ENCODE data around the gene ARHGEF26.

The ARHGEF26 gene

DNA sequence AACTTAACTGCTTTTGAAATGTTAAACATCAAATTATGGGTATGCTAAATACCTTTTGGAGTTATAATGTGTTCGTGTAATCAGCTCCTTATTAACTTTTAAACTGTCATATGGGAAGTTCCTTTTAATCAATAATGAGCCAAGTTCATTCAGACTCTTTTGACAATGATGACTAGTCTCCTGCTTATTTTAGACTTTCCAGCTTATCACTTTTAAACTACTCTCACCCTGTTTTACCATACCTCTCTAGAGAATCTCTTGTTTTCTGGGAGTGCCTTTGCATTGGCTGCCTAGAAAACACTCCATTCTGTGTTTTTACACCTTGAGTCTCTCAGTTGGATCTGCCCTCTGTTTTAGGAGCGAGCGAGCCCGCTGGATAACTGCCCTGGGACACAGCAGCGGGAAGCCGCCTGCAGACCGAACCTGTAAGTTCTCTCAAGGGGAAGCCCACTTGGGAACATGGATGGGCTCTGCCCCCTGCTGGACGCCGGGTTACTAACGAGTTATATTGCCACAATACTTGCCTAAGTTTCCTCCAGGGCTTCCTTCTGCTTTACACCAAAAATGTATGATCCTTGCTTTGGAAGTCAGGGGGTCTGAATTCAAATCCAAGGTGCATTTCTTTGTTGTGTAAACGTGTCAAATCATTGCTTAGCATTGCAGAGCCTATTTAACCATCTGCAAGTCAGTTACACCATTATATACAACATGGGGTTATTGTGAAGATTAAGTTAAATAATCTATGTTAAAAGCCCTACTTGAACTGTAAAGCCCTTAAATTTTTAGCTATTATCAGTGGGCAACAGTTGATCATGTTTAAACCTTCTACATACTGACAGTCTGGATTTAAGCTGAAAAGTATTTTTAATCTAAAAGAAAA lies 131.8 kb downstream of the ARHGEF26 start:
- peak; percentile 52 to 60 for DNase-seq (ENCODE audit: low read depth in 2 of 2)

DNA sequence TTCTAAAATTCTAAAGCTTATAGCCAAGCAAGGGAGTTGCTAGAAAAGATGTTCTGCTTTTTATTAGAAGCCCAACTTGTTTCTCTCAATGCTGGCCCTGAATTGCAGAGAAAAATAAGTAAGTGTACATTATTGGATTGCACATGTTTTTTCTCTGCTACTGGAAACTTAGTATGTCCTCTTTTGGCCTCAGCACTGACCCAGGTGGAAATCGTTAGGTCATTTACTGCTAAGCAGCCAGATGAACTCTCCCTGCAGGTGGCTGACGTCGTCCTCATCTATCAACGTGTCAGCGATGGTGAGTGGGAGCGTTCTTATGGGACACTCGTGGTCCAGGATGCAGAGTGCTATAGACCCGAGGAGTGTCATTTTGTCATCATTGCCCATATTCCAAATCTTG lies 133.3 kb downstream of the ARHGEF26 start:
- no peak for DNase-seq (ENCODE audit: low read depth in 2 of 2)

DNA sequence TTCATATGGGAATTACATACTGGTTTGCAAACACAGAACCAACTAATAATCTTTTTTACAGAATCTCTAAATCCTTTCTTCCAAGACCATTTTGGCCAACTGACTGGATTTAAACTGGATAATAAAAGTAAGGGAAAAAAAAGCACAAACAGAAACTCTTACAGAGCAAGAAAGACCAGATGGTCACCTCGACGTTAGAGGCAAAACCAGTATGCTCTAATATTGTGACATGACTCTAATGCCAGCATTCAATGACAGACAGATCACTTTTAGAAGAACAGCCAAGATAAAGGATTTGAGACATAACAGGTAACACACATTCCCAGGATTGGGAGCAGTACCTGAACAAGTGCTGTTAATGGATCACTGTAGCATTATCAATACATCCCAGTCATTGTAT lies 152.2 kb downstream of the ARHGEF26 start:
- no peak for DNase-seq (ENCODE audit: low read depth in 2 of 2)

DNA sequence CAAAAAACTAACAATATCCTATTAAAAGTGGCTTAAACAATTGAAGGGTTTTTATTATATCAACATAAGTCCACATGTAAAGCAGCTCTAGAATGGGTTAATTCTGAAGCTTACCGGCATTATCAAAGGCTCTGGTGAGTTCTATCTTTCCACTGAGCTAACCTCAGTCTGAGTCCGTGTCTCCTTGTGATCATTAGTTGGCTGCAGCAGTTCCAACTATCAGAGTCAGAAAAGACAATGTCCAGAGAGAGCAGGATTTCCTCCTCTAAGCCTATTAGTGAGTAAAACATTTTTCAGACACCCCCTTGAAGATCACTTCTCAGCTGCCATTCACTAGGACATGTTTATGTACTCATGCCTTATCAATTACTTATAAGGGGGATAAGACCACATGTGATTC lies 153.2 kb downstream of the ARHGEF26 start:
- no peak for DNase-seq (ENCODE audit: low read depth in 2 of 2)

DNA sequence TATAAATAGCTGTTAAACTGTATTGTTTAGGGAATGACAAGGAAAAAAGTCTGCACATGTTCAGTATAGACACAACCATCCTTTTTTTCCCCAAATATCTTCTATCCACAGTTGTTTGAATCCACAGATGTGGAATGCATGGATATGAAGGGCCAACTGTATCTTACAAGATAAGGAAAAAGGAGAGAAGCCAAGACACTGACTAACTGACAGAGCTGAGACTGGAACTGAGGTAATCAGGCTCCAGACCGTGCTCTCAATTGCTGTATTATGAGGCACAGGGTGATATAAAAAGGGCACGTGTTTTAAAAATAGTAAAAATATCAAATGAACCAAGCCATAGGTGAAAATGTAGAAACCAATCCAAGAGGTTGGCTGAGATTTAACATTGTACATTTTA lies 154.1 kb downstream of the ARHGEF26 start:
- DNase-seq (ENCODE audit: low read depth in 2 of 2): no peak

DNA sequence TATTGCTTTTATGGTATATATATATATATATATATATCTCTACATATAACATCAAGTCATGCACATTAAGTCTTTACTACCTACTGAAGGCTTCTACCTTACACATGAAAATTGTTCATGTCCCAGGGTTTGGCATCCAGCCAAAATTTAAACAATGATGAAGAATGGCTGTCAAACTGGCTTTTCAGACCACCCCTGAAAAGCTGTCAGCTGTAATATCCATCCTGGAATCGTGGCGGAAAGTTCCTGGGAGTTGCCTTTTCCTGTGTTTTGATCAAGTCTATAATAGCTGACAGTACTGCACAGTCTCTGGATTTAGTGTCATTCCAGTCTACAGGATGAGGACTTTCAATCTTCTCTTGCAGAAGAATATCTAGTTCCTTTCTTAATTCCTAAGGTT lies 154.8 kb downstream of the ARHGEF26 start:
- DNase-seq (ENCODE audit: low read depth in 2 of 2): no peak

DNA sequence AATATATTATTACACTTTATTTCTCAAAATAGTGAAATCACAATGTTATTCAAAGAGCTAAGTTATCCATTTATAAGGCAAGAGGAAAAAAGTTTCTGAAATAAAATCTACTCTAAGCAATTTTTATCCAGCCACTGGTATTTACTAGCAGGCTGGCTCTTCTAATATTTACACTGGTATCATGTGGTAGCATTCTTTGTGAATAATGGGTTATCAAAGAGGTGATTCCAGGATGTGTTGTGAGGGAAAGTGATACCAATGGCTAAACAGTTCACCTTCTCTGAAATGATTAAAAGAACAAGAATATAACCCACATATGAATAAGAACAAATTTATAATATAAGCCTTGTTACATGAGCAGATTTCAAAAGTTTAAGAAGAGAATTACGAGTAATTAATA lies 159.0 kb downstream of the ARHGEF26 start:
- no peak for DNase-seq (ENCODE audit: low read depth in 2 of 2)

DNA sequence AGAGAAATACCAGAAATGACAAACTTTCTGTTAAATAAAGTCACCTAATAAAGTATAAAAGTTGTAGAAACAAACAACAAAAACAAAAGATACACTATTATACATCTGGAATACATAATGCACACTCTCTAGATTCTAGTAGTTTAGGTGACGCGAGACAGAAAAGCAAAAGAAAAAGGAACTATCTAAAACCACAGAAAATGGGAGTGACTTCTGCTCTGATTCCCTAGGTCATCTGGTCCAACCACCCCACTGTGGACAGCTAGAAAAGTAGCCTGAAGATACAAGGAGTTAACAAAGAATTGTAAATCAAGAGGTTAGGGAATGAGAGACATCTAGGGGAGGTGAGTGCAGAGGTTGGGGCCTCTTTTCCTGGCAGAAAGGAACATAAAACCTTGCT lies 164.0 kb downstream of the ARHGEF26 start:
- DNase-seq (ENCODE audit: low read depth in 2 of 2): no peak

DNA sequence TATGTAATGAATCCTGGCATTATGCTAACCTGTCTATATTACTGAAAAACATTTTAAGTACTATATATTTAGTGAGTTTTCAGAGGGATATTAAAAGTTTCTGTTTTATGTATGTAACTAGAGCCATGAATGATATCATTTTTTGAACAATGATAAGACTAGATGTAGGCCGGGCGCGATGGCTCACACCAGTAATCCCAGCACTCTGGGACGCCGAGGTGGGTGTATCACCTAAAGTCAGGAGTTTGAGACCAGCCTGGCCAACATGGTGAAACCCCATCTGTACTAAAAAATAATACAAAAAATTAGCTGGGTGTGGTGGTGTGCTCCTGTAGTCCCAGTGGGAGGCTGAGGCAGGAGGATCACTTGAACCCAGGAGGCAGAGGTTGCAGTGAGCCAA lies 169.0 kb downstream of the ARHGEF26 start:
- DNase-seq (ENCODE audit: low read depth in 2 of 2): no peak

DNA sequence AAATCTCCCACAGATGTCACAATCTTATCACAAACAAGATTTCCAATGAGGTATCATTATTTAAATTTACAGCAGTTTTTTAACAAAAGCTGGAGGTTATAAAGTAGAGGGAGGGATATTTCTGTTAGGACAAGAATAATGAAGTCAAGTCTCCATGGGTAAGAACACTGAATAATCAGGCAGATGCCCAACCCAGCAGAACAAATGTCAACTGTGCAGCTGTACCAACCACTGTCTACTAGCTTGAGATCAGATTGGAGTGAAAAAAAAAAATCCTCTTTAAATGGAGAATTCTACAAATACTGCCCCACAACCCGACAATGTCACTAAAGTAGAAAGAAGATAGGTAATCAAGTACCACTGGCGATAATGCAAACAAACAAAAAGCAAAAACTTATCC lies 172.8 kb downstream of the ARHGEF26 start:
- no peak for DNase-seq (ENCODE audit: low read depth in 2 of 2)

DNA sequence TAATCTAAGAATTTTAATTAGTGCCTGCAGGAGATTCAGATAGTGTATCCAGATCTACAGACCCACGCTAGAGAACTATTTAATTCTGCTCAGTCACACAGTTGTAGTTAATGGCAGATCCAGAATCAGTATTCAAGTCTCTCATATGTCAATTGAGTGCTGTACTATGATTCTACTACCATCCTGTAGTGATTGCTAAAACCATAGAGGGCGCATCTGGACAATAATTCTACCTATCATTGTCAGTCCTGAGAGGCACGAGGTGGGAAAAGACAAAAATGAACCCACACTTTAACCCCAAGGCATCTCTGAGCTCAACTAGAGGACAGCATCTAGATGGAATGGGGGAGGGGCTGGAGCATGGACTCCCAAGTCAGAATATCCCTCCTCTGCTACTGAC lies 180.4 kb downstream of the ARHGEF26 start:
- DNase-seq (ENCODE audit: low read depth in 2 of 2): no peak

DNA sequence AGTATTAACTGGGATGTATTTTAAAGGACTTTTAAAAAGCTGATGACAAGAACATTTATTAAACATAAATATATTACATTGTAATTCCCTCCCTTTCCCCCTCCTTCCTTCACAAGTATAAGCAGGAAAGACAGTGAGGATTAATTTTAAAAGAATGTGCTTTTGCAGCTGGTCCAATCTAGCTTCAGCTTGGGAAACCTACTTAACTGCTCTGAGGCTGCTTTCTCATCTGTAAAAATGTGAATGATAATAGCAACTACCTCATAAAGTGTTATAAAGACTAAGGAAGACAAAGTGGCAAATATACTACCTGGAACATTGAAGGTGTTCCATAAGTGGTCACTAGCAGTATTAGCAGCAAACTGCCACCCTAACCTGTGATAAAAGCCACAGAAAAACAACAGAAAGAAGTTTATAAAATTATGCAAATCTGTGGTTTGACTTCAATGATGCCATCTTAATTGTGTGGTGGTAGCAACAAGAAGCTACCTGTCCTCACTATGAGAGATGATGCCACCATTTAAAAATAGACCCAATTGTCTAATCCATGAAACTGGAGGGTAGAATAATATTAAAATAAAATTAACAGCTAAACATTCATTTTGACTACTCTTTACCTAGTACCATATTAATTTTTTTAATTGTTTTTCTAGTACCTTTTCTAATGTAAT lies 183.1 kb downstream of the ARHGEF26 start:
- no peak for DNase-seq (ENCODE audit: low read depth in 2 of 2)

DNA sequence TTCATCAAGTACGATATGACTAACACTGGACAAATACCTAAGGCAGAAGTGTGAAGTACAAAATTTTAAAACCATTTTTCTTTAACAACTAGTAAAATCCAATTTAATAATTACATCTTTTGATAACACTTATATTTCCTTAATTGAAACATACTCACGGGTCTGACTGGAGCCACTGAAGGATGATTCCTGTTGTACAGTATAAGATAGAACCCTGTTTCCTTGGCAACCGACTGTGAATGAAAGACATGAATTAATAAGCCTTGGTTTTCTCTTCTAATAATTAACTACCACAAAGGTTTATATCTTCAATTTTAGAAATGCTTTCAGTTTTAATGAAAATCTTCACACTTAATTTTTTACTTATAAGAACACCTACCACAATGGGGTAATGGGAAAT lies 183.7 kb downstream of the ARHGEF26 start:
- no peak for DNase-seq (ENCODE audit: low read depth in 2 of 2)

DNA sequence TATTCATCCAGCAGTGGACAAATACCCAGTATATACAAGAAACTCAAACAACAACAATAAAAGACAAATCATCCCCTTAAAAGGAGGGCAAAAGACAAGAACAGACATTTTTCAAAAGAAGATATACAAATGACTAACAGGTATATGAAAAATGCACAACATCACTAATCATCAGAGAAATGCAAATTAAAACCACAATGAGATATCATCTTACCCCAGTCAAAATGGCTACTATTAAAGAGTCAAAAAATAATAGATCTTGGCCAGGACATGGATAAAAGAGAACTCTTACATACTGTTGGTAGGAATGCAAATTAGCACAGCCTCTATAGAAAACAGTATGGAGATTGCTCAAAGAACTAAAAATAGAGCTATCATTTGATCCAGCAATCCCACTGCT lies 186.2 kb downstream of the ARHGEF26 start:
- no peak for DNase-seq (ENCODE audit: low read depth in 2 of 2)
